DOHH2 (cell line): ENCODE results near the gene LRRC41.

Experiments
- H3F3A ChIP-seq: fragments of 200-600 bp; sonication (generic), shearing (Covaris generic); 2 replicates; pipeline ENCODE4 v1.6.0; 2016; ENCODE audit warnings: antibody characterized with exemption, mild to moderate bottlenecking; ENCODE audit not compliant: control insufficient read depth, insufficient read depth
- H3K27ac ChIP-seq: fragments of 200-600 bp; sonication (generic); 2 replicates; pipeline ENCODE4 v1.5.1; 2014; ENCODE audit warnings: low read depth, mild to moderate bottlenecking, low read length, moderate library complexity
- H3K27me3 ChIP-seq: fragments of 200-600 bp; sonication (generic); 2 replicates; pipeline ENCODE4 v1.6.1; 2014; ENCODE audit warnings: mild to moderate bottlenecking, low read length, mixed read lengths; ENCODE audit not compliant: control insufficient read depth
- H3K36me3 ChIP-seq: fragments of 200-600 bp; sonication (generic); 2 replicates; pipeline ENCODE4 v1.6.1; 2014; ENCODE audit warnings: mild to moderate bottlenecking, low read length, moderate library complexity, mixed read lengths; ENCODE audit not compliant: control insufficient read depth
- H3K4me1 ChIP-seq: fragments of 200-600 bp; sonication (generic); 2 replicates; pipeline ENCODE4 v1.6.1; 2014; ENCODE audit warnings: mild to moderate bottlenecking, low read length, mixed read lengths; ENCODE audit not compliant: control insufficient read depth
- H3K4me2 ChIP-seq: fragments of 200-600 bp; sonication (generic); 2 replicates; pipeline ENCODE4 v1.6.0; 2014; ENCODE audit warnings: mild to moderate bottlenecking, low read length, moderate library complexity
- H3K4me3 ChIP-seq: fragments of 200-600 bp; sonication (generic); 2 replicates; pipeline ENCODE4 v1.5.1; 2014; ENCODE audit warnings: mild to moderate bottlenecking, low read length, mixed read lengths
- H3K79me2 ChIP-seq: fragments of 200-600 bp; sonication (generic); 2 replicates; pipeline ENCODE4 v1.6.1; 2014; ENCODE audit warnings: mild to moderate bottlenecking, low read length, mixed read lengths; ENCODE audit not compliant: control insufficient read depth
- H3K9me2 ChIP-seq: fragments of 200-600 bp; sonication (generic); replicated peaks from 2 replicates; pipeline ENCODE4 v1.6.1; 2014; ENCODE audit warnings: mild to moderate bottlenecking, low read length, mixed read lengths; ENCODE audit not compliant: control insufficient read depth
- H3K9me3 ChIP-seq: fragments of 200-600 bp; sonication (generic); 2 replicates; pipeline ENCODE4 v1.6.1; 2014; ENCODE audit warnings: antibody characterized with exemption, low read length, mixed read lengths; ENCODE audit not compliant: control insufficient read depth, insufficient read depth
- H4K20me1 ChIP-seq: fragments of 200-600 bp; sonication (generic); 2 replicates; pipeline ENCODE4 v1.6.0; 2014; ENCODE audit warnings: low read depth, mild to moderate bottlenecking, antibody characterized with exemption, low read length, moderate library complexity; ENCODE audit not compliant: control insufficient read depth, insufficient read depth
- CTCF ChIP-seq: fragments of 200-600 bp; sonication (generic); IDR thresholded peaks from one replicate; pipeline ENCODE4 v1.5.1; 2014; ENCODE audit warnings: antibody characterized with exemption, mild to moderate bottlenecking, low read depth, low read length; ENCODE audit not compliant: poor library complexity, severe bottlenecking
- EZH2phosphoT487 ChIP-seq: fragments of 200-600 bp; sonication (generic); IDR thresholded peaks from 2 replicates; pipeline ENCODE4 v1.6.1; 2017; ENCODE audit warnings: borderline replicate concordance, mild to moderate bottlenecking, antibody characterized with exemption, low read length, moderate library complexity, mixed read lengths

The LRRC41 gene

GRCh38 chr1:46306159-46306530 is 2.7 kb upstream of the LRRC41 start:
- Histone ChIP-seq H3K9me3 (no peaks in the 10 kb centered on the region), H3F3A (peaks cover 11% of the 10 kb centered on the region; the same call in 1 of the 2 replicates), H4K20me1 (peaks cover 37% of the 10 kb centered on the region; the same call in 1 of the 2 replicates), H3K4me1 (peaks cover 32% of the 10 kb centered on the region), H3K27ac (peak overlapping the region; percentile 38; the same call in 1 of the 2 replicates), H3K36me3 (peaks cover 82% of the 10 kb centered on the region), H3K27me3 (no peaks in the 10 kb centered on the region), H3K9me2 (no peaks in the 10 kb centered on the region), H3K79me2 (peaks cover 97% of the 10 kb centered on the region), H3K4me3 (peak overlapping the region; percentile 84), H3K4me2 (peak overlapping the region; percentile 94)
- TF ChIP-seq EZH2phosphoT487 (no peak), CTCF (no peak)

GRCh38 chr1:46303872-46304326 is 483 bp upstream of the LRRC41 start:
- peaks cover 34% of the 10 kb centered on the region; the same call in 1 of the 2 replicates for H4K20me1 ChIP-seq
- no peaks in the 10 kb centered on the region for H3K9me2 ChIP-seq
- H3K79me2 ChIP-seq: peaks cover 99% of the 10 kb centered on the region
- H3K4me3 ChIP-seq: peak overlapping the region; percentile 81
- TF ChIP-seq CTCF (no peak), EZH2phosphoT487 (no peak)
- peak overlapping the region; percentile 92 for H3K4me2 ChIP-seq
- H3K36me3 ChIP-seq: peaks cover 73% of the 10 kb centered on the region
- H3F3A ChIP-seq: peaks cover 6% of the 10 kb centered on the region; the same call in 1 of the 2 replicates
- H3K4me1 ChIP-seq: peaks cover 39% of the 10 kb centered on the region
- no peaks in the 10 kb centered on the region for H3K27me3 ChIP-seq
- H3K9me3 ChIP-seq: no peaks in the 10 kb centered on the region
- H3K27ac ChIP-seq: peak overlapping the region; percentile 77

- Histone ChIP-seq H3K79me2 (peaks cover 99% of the 10 kb centered on the region), H3K4me2 (peak overlapping the region; percentile 92), H3F3A (peaks cover 3% of the 10 kb centered on the region), H3K4me3 (peak overlapping the region; percentile 81), H4K20me1 (peaks cover 28% of the 10 kb centered on the region; the same call in 1 of the 2 replicates), H3K9me3 (no peaks in the 10 kb centered on the region), H3K9me2 (no peaks in the 10 kb centered on the region), H3K27me3 (no peaks in the 10 kb centered on the region), H3K36me3 (peaks cover 73% of the 10 kb centered on the region), H3K4me1 (peaks cover 27% of the 10 kb centered on the region), H3K27ac (peak overlapping the region; percentile 77)
- TF ChIP-seq EZH2phosphoT487: no peak
- no peak for TF ChIP-seq CTCF
Measured at GRCh38 chr1:46302641-46303037, 777 bp downstream of the LRRC41 start.
